Stimulated activated CD8-positive, alpha-beta memory T cell treated with anti-CD3 and anti-CD28 coated beads, Interleukin-15, amount 100 ng/mL, for 48 hours (primary cell): Measurements from ENCODE around the gene FAM193A.
"Not testable (repeated sequence)": the region's sequence is repeated elsewhere in the genome, so short reads cannot be mapped to it uniquely, and the experiment has no call there.

ENCODE experiments used
- DNase-seq, 2 donors: peaks; one replicate each; pipeline ENCODE4 v3.0.0-alpha.2; 2020; ENCODE audit warnings: low read depth in 2 of 2

FAM193A gene

DNA sequence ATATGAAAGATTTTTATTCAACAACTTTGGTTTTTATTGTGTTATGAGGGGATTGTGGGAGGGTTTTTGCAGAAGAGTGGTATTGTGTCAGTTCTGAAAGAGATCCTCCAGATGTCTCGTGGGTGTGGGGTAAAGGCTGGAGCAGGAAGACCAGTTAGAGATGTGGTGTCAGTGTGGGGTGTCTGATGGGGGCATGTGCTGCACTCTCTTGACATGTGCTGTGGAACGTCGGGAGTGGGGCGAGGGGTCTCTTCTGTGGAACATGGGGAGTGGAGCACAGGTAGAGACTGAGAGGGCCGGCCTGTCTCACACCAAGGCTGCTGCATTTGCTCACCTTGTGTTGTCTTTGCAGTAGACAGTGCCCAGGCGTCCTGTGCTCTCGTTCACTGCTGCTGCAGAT, 37.6 kb downstream of the FAM193A start:
- no peak for DNase-seq

DNA sequence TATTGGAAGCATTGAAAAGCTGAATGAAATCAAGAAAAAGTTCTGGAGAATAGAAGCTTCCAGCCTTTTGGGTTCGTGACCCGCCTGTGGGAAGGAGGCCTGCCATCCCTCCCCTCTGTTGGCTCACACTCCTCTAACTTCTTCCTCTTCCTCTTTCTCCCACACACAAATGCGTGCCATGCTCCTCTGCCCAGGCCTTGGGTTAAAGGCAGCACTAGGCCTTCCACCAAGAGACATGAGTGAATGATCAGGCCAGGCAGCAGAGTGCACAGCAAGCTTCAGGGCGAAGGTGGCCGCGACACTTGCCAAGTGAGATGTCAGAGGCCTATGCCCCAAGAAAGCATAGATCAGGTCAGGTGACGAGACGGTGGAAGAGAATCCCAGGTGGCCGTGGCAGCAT, 38.4 kb downstream of the FAM193A start:
- DNase-seq = no peak

DNA sequence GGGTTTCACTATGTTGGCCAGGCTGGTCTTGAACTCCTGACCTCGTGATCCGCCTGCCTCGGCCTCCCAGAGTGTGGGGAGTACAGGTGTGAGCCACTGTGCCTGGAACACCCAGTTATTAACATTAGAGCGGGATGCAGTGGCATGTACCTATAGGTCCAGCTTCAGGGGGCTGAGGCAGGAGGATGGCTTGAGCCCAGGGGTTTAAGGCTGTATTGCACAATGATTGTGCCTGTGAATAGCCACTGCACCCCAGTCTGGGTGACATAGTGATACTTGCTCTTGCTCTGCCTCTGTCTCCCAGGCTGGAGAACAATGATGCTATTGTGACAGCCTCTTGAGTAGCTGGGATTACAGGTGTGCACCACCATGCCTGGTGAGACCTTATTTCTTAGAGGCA, 39.8 kb downstream of the FAM193A start:
- DNase-seq = no peak

DNA sequence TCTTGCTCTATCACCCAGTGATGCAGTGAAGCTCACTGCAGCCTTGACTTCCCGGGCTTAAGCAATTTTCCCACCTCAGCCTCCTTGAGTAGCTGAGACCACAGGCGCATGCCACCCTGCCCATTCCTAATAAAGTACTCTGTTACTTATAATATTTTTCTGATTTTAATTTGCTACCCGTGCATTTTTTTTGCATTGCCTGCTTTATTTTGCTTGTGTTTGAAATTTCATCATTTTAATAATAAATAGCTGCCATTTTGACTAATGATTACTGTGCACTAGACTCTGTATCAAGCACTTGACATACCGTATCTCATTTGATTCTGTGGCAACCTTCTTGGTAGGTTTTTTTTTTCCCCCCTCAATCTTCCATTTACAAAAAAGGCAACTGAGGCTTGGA, 41.7 kb downstream of the FAM193A start:
- DNase-seq = no peak

DNA sequence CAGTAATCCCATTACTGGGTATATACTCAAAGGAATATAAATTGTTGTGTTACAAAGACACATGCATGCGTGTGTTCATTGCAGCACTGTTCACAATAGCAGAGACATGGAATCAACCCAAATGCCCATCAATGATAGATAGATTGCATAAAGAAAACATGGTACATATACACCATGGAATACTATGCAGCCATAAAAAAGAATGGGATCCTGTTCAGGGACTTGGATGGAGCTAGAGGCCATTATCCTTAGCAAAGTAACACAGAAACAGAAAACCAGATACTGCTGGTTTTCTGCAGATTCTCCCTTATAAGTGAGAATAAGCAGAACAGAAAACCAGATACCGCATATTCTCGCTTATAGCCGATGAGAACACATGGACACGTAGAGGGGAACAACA, 43.5 kb downstream of the FAM193A start:
- DNase-seq = no peak

DNA sequence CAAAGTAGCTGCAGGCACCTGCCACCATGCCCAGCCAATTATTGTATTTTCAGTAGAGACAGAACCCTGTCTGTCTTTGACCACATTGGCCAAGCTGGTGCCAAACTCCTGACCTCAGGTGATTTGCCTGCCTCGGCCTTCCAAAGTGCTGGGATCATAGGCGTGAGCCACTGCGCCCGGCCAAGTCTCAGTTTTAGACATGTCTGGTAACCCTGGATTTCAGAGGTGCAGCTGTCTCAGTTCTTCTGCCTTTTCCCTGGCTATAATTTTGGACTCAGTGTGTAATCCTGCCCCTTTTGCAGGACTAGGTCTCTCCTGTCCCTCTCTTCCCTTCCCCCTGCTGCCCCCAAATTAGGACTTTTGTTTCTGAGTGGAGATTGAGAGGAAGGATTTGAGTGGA, 46.6 kb downstream of the FAM193A start:
- DNase-seq = no peak

DNA sequence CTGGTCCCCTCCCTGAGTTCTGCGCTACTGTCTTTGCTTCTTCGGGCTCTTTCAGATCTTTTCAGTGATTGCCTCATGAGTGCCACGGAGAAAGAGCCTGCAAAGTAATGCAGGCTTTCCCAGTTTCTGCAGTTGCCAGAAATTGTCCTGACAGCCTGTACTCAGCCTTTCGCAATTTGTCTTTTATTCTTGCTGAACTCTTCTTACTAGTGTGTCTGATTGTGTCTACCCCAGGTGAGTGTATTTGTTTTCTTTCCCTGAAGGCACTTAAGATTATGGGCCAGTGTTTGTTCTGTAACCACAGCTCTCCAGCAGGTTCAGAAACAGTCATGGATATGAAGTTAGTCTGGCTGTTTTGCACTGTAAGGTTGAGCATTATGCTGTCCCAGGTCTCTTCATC, 47.1 kb downstream of the FAM193A start:
- no peak for DNase-seq

DNA sequence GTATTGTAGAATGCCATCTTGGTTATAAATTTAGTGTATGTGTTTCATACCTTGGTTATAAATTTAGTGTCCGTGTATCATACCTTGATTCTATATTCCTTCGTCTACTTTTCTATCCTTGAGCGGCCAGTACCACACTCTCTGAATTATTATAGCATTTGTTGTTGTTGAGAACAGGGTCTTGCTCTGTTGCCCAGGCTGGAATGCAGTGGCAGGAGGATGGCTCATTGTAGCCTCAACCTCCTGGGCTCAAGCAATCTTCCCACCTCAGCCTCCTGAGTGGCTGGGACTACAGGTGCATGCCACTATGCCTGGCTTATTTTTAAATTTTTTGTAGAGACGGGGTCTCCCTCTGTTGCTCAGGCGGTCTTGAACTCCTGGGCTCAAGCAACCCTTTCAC, 50.1 kb downstream of the FAM193A start:
- no peak for DNase-seq

DNA sequence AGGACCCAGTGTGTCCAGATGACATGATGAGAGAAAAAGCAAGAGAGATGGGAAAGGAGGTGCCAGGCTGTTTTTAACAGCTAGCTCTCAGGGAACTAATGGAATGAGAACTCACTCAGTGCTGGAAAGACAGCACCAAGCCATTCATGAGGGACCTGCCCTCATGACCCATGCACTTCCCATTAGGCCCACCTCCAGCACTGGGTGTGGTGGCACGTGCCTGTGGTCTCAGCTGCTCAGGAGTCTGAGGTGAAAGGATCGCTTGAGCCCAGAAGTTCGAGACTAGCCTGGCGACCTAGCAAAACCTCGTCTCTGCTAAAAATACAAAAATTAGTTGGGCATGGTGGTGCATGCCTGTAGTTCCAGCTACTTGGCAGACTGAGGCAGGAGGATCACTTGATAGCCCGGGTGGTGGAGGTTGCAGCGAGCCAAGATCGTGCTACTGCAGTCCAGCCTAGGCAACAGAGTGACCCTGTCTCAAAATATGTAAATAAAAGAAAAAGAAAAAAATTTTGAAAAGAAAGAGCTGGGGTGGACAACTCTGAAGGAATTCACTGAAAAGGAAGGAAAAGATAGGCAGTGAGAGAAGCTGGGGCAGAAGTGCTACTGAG, 50.9 kb downstream of the FAM193A start:
- DNase-seq = no peak

DNA sequence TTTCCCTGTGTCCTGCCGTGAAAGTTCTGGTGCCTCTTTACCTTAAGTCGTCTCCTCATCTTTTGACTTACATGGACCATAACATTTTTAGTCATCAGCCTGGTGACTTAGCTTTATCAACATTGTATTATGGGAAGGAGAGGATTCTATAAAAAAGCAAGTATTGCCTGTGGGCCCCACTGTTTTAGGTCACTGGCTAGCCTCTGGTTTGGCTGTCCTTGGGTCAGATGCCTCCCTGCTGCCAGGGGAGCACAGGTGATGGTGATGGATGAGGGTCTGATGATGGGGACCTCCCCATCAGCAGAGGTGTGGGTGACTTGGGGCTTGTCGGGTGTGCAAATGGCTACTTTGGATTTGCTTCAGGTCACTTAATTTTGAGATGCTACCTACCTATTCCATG, 51.8 kb downstream of the FAM193A start:
- no peak for DNase-seq

DNA sequence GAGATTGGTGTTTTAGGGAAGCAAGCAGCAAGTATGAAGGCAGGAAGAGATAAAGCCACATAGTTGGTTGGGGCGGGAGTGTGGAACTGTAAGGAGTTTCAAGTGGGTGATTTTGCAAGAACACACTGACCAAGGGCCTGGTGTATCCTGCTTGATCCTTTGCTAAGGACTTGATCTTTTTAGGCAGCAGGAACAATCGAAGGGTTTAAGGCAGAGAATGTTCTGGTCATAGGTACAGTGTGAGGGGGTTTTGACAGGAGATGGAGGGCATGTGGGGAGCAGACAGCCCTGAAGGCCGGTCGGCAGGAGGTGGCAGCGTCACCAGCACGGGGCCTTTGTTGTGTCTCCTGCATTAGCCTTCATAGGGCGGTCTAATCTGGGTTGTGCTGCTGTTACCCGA, 54.7 kb downstream of the FAM193A start:
- no peak for DNase-seq

DNA sequence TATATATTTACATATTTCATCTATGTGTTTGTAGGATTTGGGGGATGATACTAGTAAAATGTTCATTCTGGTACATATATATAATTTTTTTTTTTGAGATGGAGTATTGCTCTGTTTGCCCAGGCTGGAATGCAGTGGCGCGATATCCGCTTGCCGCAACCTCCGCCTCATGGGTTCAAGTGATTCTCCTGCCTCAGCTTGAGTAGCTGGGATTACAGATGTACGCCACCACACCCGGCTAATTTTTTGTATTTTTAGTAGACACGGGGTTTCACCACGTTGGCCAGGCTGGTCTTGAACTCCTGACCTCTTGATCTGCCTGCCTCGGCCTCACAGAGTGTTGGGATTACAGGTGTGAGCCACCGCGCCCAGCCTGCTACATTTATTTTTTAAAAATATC, 55.6 kb downstream of the FAM193A start:
- not testable (repeated sequence) for DNase-seq

DNA sequence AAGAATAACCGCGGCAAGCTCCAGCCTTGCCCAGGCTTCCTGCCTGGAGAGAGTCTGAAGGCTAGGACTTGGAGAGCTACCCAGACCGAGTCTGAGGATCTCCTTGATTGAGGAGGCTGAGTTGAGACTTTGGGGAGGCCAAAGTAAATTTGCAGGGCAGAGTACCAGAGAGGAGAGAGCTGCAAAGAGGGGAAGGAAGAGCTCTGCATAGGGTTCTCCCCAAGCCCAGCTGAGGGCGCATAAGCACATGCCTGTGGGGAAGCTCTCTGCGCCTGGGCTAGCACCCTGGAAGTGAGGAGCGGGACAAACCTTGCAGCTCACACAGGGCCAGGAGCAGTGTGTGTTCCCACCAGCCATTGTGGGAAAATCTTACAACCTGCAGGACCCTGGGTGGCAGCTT, 56.1 kb downstream of the FAM193A start:
- no peak for DNase-seq

DNA sequence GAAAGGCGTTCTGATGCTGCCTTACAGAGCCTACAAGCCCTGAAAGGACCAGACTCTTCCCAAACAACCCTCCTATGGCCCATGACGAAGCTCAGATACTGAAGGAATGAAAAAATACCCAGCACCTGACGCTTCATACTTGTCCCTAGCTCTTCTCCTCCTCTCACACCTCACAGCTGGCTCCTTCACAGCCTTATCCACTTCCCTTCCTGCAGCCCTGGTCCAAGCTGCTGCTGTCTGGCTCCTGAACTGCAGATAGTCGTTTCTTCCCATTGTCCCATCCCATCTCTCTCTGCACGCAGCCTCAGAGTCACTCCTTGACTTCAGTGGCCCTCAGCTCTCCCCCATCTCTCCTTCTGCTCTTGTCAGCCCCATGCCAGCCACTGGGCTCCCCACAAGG, 56.6 kb downstream of the FAM193A start:
- DNase-seq = no peak

DNA sequence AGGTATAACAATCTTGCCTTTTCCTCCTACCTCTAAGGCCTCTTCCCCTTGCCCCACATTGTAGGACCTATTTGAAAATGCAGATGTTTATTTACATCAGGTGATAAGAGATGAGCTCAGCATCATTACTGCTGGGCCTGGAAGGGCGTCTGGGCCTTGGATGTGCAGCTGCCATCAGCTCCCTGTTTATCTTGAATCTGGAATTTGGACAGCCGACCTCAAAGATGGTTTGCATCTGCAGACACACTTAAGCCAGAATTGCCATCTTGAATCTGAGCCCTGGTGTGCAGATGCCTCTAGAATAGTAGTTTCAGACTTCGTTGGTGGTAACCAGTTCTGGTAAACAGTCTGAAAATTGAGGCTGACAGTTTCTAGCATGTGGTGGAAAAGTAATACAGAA, 59.0 kb downstream of the FAM193A start:
- DNase-seq = no peak

DNA sequence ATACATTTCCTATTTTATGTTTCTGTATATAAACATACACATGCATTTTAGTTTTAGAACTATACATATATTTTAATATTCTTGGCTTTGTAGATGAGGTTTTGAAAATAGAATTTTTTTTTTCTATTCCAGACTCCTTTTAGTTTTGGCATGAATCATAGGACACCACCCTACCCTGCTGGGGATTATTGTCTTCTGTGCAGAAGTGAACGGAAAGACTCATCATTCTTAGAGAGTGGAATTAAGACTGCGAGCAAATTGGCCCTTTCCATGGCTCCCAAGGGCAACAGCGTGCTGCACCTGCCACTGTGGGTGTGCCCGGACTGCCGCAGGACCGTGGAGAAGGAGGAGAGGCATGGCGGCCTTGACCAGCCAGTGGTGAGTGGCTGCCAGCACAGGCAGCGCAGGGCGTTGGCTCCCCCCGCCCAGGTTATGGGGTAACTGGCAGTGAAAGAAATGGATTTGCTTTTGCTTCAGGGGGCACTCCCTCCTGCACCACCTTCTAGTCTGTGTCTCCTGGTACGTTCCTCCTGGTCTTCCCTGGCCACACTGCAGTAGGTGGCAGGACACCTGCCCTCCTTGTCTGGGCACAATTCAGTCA, 59.6 kb downstream of the FAM193A start:
- no peak for DNase-seq

DNA sequence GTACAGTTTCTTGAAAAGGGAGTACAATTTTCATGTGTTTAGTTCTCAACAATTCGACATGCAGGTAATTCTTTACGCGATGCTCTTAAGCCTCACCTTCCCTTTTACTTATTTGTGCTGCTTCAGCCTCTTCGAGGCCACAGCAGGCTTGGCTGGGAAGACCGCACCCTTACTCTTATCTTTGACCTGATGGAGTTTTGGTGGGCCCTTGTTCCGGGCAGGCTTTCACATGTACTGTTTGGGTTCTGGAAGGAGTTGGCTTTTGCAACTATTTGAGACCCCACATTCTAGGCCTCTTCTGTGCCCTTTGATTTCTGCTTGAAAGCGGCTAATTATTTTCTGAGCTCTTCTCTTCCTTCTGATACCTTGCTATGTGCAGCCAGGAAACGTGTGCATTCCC, 60.2 kb downstream of the FAM193A start:
- no peak for DNase-seq

DNA sequence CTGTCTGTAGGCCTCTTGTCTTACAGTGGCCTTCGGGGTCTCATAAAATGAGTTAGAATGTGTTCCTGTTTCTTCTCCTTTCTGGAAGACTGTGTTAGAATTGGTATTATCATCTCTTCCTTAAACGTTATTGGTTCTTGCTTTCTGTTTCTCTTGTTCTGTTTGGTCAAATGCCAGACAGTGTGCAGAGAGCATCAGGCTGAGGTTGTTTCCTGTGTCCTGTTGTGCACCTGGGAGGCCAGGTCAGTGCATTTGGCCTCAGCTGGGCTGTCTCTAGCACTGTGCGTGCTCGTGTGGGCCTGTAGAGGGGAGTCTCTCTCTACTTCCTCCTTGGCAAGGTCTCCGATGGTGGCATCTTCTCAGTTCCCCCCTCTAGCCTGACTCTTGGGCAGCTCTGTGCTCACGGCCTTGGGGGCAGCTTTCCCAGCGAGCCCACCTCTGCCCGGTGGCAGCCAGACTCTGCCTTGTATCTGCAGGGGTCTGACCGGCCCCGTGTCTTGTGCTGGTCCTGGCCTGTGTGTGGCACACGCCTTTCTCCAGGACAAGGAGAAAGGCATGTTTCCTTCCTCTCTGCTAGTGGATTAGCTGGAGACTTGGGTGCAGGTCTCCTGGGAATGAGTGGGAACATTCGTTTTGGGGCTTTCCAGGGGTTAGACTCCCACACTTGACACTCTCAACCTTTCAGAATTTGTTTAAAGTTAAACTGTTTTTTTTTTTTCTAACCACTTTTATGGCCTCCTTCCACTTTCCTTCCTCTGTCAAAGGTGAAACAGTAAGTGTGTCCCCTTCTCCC, 62.3 kb downstream of the FAM193A start:
- no peak for DNase-seq

DNA sequence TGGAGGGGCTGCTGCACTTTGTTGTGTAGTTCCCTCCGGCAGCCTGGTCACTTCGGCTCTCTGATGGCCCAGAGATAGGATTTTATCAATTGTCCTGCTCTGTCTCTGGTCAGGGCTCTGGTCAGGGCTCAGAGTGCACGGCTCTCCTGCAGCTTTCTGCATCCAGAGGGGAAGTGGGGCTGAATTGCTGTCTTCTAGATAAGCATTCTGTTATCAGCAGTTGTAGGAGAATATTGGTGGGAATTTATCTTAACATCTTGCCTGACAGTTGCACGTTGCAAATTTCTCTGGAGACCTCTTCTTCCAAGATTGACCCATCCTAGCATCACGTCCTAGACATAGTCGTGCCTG, 62.8 kb downstream of the FAM193A start:
- DNase-seq = no peak

DNA sequence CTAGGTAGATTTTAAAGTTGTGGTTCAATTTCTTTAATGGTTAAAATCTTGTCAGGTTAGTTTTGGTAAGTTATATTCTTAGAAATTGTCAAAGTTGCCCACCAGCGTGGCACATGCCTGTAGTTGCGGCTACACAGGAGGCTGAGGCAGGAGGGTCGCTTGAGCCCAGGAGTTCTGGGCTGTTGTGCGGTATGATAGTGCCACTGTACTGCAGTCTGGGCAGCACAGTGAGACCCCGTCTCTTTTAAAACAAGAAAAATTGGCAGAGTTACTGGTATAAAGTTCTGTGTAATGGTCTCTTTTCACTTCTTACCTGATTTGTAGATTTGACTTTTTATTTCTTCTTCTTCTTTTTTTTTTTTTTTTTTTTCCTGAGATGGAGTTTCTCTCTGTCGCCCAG, 64.4 kb downstream of the FAM193A start:
- no peak for DNase-seq

DNA sequence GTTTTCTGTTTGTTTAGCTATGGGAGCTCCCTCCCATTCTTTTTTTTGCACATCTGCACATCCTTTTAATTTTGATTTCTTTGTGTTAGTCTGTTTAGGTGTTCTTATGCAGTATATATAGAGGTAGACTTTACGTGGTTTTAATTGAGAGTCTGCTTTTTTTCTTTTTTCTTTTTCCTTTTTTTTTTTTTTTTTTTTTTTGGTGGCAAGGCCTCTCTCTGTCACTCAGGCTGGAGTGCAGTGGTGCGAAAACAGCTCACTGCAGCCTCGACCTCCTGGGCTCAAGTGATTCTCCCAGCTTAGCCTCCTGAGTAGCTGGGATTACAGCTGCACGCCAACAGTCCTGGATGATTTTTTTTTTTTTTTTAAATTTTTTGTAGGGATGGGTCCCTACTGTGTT, 68.2 kb downstream of the FAM193A start:
- no peak for DNase-seq

DNA sequence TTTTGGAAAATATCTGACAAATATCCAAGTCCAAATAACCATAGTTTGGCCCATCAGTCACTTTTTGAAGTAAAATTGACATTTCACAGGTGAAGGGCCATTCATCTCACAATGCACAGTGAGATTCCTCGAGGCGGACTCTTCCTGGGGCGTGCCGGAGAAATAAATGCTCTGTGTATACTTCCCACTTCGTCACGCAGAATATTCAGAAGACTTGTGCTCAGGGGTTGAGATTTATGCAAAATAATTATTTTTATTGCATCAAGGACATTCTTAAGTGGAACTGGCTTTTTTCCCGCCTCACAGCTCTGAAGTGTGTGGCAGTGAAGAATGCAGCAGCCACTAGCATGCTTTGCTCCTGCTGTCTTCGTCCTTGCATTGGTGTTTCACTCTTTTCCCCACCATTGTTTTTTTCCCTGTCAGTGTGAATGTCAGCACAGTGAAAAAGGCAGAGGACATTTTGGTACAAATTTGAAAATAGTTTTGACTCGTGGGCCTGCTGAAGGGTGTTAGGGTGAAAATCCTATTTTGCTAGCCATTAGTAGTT, 70.6 kb downstream of the FAM193A start:
- DNase-seq = no peak

DNA sequence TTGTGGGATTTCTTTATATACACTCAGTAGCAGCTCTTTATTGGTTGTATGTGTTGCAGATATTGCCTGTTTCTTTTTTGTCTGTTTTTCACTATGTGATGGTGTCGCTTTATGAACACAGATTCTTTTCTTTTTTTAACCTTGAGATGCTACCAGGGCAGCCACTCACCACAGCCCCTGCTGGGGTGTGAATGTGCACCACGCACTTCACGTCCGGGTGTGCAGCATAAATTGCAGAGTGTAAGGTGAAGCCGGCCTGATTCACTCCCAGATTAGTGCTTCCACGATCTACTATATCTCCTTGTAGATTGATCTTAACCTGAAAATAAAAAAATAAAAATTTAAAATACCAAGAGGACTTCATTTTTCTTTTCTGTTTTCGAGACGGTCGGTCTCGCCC, 71.4 kb downstream of the FAM193A start:
- no peak for DNase-seq
